ENCODE results near the gene LRTM1. TPM values are rescaled to one million over a fixed set of nuclear protein-coding genes. Genes with fewer than 3 reads are reported as not detected.

LRTM1 gene
- total RNA-seq, 1 donor from 2014 or later, result not detected

DNA sequence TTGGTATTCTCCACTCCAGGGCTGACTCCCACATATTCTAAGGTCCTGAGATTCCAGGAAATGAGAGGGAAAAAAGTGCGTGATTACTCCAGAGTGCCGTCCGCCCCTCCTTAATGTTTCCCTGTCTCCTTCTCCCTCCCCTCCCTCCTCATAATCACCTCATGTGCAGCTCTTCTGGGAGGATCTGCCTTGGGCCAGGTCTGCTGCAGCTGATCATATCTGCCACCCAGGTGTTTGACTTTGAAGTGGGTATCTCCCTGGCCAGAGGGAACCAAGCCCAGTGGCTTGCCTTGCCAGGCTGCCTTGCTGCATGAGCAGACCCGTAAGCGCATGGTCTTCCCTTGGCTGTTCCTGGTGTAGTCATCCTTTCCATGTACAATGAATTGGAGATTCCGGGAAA lies 28.1 kb upstream of the LRTM1 start:
- no peak overlapping the region for H3K27ac Mint-ChIP-seq (ENCODE audit: unreplicated experiment)
- H3K9me3 Mint-ChIP-seq (ENCODE audit: unreplicated experiment), result no peaks in the 10 kb centered on the region
- Histone ChIP-seq H3K4me1 (ENCODE audit: insufficient read depth, low read length) (peaks cover 38% of the 10 kb centered on the region), H2AFZ (ENCODE audit: low read depth, low read length) (no peak overlapping the region), H3K9ac (ENCODE audit: low read length) (no peak overlapping the region), H3K4me2 (ENCODE audit: low read length) (no peak overlapping the region), H4K20me1 (ENCODE audit: insufficient read depth, low read length) (no peaks in the 10 kb centered on the region), H3K79me2 (ENCODE audit: insufficient read depth, low read length) (no peaks in the 10 kb centered on the region), H3K27me3 (ENCODE audit: insufficient read depth, low read length) (no peaks in the 10 kb centered on the region), H3K9me3 (ENCODE audit: insufficient read depth, low read depth, low read length) (no peaks in the 10 kb centered on the region), H3K36me3 (ENCODE audit: insufficient read depth, low read length) (no peaks in the 10 kb centered on the region), H3K27ac (ENCODE audit: low read depth, low read length) (no peak overlapping the region), H3K4me3 (ENCODE audit: insufficient read depth, low read depth, low read length) (no peak overlapping the region)
- no peaks in the 10 kb centered on the region for H3K27me3 Mint-ChIP-seq (ENCODE audit: low read depth, unreplicated experiment)
- peaks cover 30% of the 10 kb centered on the region for H3K4me1 Mint-ChIP-seq (ENCODE audit: low read depth, unreplicated experiment)
- H3K4me3 Mint-ChIP-seq (ENCODE audit: unreplicated experiment), result no peak overlapping the region
- no peak for DNase-seq (ENCODE audit: low read depth)
- H3K36me3 Mint-ChIP-seq (ENCODE audit: low read depth, unreplicated experiment), result no peaks in the 10 kb centered on the region
- TF ChIP-seq EZH2 (IDR thresholded peaks at IDR 0.05; ENCODE audit: insufficient read depth, low read length), result no peak
- TF ChIP-seq, protein P1, sequence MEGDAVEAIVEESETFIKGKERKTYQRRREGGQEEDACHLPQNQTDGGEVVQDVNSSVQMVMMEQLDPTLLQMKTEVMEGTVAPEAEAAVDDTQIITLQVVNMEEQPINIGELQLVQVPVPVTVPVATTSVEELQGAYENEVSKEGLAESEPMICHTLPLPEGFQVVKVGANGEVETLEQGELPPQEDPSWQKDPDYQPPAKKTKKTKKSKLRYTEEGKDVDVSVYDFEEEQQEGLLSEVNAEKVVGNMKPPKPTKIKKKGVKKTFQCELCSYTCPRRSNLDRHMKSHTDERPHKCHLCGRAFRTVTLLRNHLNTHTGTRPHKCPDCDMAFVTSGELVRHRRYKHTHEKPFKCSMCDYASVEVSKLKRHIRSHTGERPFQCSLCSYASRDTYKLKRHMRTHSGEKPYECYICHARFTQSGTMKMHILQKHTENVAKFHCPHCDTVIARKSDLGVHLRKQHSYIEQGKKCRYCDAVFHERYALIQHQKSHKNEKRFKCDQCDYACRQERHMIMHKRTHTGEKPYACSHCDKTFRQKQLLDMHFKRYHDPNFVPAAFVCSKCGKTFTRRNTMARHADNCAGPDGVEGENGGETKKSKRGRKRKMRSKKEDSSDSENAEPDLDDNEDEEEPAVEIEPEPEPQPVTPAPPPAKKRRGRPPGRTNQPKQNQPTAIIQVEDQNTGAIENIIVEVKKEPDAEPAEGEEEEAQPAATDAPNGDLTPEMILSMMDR (IDR thresholded peaks at IDR 0.05; ENCODE audit: insufficient read depth, low read depth, low read length), result no peak
- FAIRE-seq, result no peak

DNA sequence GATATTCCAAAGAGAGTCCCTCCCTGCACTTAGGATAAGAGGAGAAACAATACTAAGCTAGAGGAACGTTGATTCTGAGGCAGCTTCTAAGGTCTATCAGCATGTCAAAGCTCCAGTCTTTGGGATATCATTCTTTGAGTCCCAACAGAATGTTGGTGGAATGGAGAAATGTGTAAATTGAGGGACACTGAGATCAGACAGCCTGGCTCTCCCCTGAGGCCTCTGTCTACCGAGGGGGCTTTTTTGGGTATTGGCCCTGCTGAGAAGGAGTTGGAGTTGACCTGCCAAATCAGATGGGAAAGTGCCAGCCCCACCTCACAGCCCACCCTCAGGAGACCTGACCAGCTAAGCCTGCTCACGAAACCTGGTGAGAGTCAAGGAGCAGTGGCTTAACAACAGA lies 27.6 kb upstream of the LRTM1 start:
- Histone ChIP-seq H4K20me1 (ENCODE audit: insufficient read depth, low read length) (no peaks in the 10 kb centered on the region), H2AFZ (ENCODE audit: low read depth, low read length) (no peak overlapping the region), H3K79me2 (ENCODE audit: insufficient read depth, low read length) (no peaks in the 10 kb centered on the region), H3K9ac (ENCODE audit: low read length) (no peak overlapping the region), H3K4me3 (ENCODE audit: insufficient read depth, low read depth, low read length) (no peak overlapping the region), H3K4me1 (ENCODE audit: insufficient read depth, low read length) (peaks cover 37% of the 10 kb centered on the region), H3K4me2 (ENCODE audit: low read length) (no peak overlapping the region), H3K36me3 (ENCODE audit: insufficient read depth, low read length) (no peaks in the 10 kb centered on the region), H3K27me3 (ENCODE audit: insufficient read depth, low read length) (no peaks in the 10 kb centered on the region), H3K9me3 (ENCODE audit: insufficient read depth, low read depth, low read length) (no peaks in the 10 kb centered on the region), H3K27ac (ENCODE audit: low read depth, low read length) (peak overlapping the region; percentile 97)
- no peaks in the 10 kb centered on the region for H3K36me3 Mint-ChIP-seq (ENCODE audit: low read depth, unreplicated experiment)
- DNase-seq (ENCODE audit: low read depth), result no peak
- H3K27me3 Mint-ChIP-seq (ENCODE audit: low read depth, unreplicated experiment), result no peaks in the 10 kb centered on the region
- TF ChIP-seq EZH2 (IDR thresholded peaks at IDR 0.05; ENCODE audit: insufficient read depth, low read length), result no peak
- TF ChIP-seq, protein P1 (IDR thresholded peaks at IDR 0.05; ENCODE audit: insufficient read depth, low read depth, low read length), result no peak
- H3K9me3 Mint-ChIP-seq (ENCODE audit: unreplicated experiment), result no peaks in the 10 kb centered on the region
- no peak for FAIRE-seq
- no peak overlapping the region for H3K4me3 Mint-ChIP-seq (ENCODE audit: unreplicated experiment)
- H3K27ac Mint-ChIP-seq (ENCODE audit: unreplicated experiment), result no peak overlapping the region
- peaks cover 30% of the 10 kb centered on the region for H3K4me1 Mint-ChIP-seq (ENCODE audit: low read depth, unreplicated experiment)

DNA sequence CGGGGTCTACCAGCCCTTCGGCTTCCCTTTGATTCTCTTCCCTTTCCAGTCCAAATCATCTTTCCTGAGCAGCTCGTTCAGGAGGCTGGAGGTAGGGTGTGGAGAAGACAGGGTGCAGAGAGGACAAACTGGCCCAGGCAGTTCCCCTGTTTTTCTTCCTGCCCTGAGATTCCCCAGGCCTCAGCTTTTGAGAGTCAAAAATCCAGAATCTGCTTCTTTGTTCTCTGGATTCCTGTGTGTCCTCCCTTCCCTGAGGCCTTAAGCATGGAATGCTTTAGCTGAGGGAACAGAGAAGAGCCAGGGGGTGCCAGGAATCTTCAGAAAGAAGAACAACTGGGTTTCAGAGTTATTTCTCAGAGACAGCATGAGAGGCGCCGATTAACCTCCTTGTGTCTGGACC lies 26.7 kb upstream of the LRTM1 start:
- DNase-seq (ENCODE audit: low read depth) (peak; percentile 23), FAIRE-seq (no peak)
- Histone ChIP-seq H3K4me3 (ENCODE audit: insufficient read depth, low read depth, low read length) (no peak overlapping the region), H3K79me2 (ENCODE audit: insufficient read depth, low read length) (no peaks in the 10 kb centered on the region), H4K20me1 (ENCODE audit: insufficient read depth, low read length) (no peaks in the 10 kb centered on the region), H3K4me1 (ENCODE audit: insufficient read depth, low read length) (peaks cover 41% of the 10 kb centered on the region), H3K9ac (ENCODE audit: low read length) (peak overlapping the region; percentile 84), H3K36me3 (ENCODE audit: insufficient read depth, low read length) (no peaks in the 10 kb centered on the region), H2AFZ (ENCODE audit: low read depth, low read length) (no peak overlapping the region), H3K27me3 (ENCODE audit: insufficient read depth, low read length) (no peaks in the 10 kb centered on the region), H3K27ac (ENCODE audit: low read depth, low read length) (peak overlapping the region; percentile 97), H3K4me2 (ENCODE audit: low read length) (peak overlapping the region; percentile 59), H3K9me3 (ENCODE audit: insufficient read depth, low read depth, low read length) (no peaks in the 10 kb centered on the region)
- Mint-ChIP-seq H3K4me3 (ENCODE audit: unreplicated experiment) (no peak overlapping the region), H3K36me3 (ENCODE audit: low read depth, unreplicated experiment) (no peaks in the 10 kb centered on the region), H3K9me3 (ENCODE audit: unreplicated experiment) (no peaks in the 10 kb centered on the region), H3K27me3 (ENCODE audit: low read depth, unreplicated experiment) (no peaks in the 10 kb centered on the region), H3K4me1 (ENCODE audit: low read depth, unreplicated experiment) (peaks cover 32% of the 10 kb centered on the region), H3K27ac (ENCODE audit: unreplicated experiment) (peak overlapping the region; percentile 56)
- TF ChIP-seq EZH2 (IDR thresholded peaks at IDR 0.05; ENCODE audit: insufficient read depth, low read length), result no peak
- TF ChIP-seq, protein P1 (IDR thresholded peaks at IDR 0.05; ENCODE audit: insufficient read depth, low read depth, low read length), result no peak
